Gastrocnemius medialis (tissue), 4 donors: ENCODE measurements around the gene CD300E. TPM values are rescaled to one million over a fixed set of nuclear protein-coding genes. Genes with fewer than 3 reads are reported as not detected.

ENCODE experiments used
- ATAC-seq, 2 donors: fragments of 150-250 bp; one replicate each; pipeline ENCODE4 v1.9.1; 2016
- DNase-seq, 2 donors: peaks; one replicate each; pipeline ENCODE4 v3.0.0-alpha.2; 2019
- H3K27ac ChIP-seq, 4 donors: fragments of 200-600 bp; sonication (generic); 1 replicate in 1 of 4; 2 replicates in 3 of 4; pipeline ENCODE4 v1.5.1; 2016 to 2018; ENCODE audit warnings: mild to moderate bottlenecking in 2 of 4, moderate library complexity in 1 of 4
- H3K27me3 ChIP-seq, 3 donors: fragments of 200-600 bp; sonication (generic) in 2 of 3; 1 replicate in 1 of 3; 2 replicates in 2 of 3; pipeline versions ENCODE4 v1.5.1 to v1.6.0; 2016 to 2019; ENCODE audit warnings: mild to moderate bottlenecking in 1 of 3, moderate library complexity in 1 of 3
- H3K36me3 ChIP-seq, 2 donors: fragments of 200-600 bp; sonication (generic) in 1 of 2; one replicate each; pipeline ENCODE4 v1.5.1; 2017 to 2018
- H3K4me1 ChIP-seq, 2 donors: fragments of 200-600 bp; sonication (generic) in 1 of 2; one replicate each; pipeline ENCODE4 v1.5.1; 2016 to 2017; ENCODE audit warnings: mild to moderate bottlenecking in 2 of 2
- H3K4me3 ChIP-seq, 4 donors: fragments of 200-600 bp; sonication (generic) in 3 of 4; 1 replicate in 1 of 4; 2 replicates in 3 of 4; pipeline ENCODE4 v1.5.1; 2016 to 2019; ENCODE audit warnings: mild to moderate bottlenecking in 2 of 4
- H3K9me3 ChIP-seq, 3 donors: fragments of 200-600 bp; sonication (generic) in 2 of 3; 1 replicate in 1 of 3; 2 replicates in 2 of 3; pipeline ENCODE4 v1.5.1; 2016 to 2019
- CTCF ChIP-seq, 5 experiments: fragments of 450-650 bp in 3 of 5; fragments of 200-600 bp in 2 of 5; sonication (generic) in 2 of 5; IDR thresholded peaks in 4 of 5; conservative IDR thresholded peaks in 1 of 5; 1 replicate in 4 of 5; 2 replicates in 1 of 5; pipeline ENCODE4 v1.5.1; 2016 to 2019; ENCODE audit warnings: antibody characterized with exemption in 5 of 5, mild to moderate bottlenecking in 3 of 5, moderate library complexity in 3 of 5
- POLR2A ChIP-seq, 2 donors: fragments of 450-650 bp; IDR thresholded peaks; one replicate each; pipeline ENCODE4 v1.6.1; 2017; ENCODE audit warnings: antibody characterized with exemption in 2 of 2, mild to moderate bottlenecking in 2 of 2, moderate library complexity in 2 of 2
- in situ Hi-C, 4 donors: fragments of 200-750 bp; cut with MboI; loops; one replicate each; pipeline versions ENCODE4 v1.15.0 to v1.8.0; 2017; ENCODE audit warnings: low sequenced_read_pairs in 4 of 4
- intact Hi-C: fragments of 100-400 bp; cut with DNase I; formaldehyde crosslinking; loops from one replicate; pipeline ENCODE4 v1.15.1; 2023; ENCODE audit warnings: low total_unique reads
- total RNA-seq, 4 donors: library from RNA; depleted of rRNA; stranded (reverse); fragments of >200 nt; gene quantifications; one replicate each; pipeline versions ENCODE4 v1.1.0 to v1.2.3, GENCODE V29; 2016

The CD300E gene
- total RNA-seq, 4 donors from 2014 or later = 0.26 to 0.91 TPM; not detected in 2

GRCh38 chr17:74659889-74660288, 36.4 kb upstream of the CD300E start:
- Histone ChIP-seq H3K27ac (no peak overlapping the region), H3K27me3 (peaks cover 4 to 19% (median 15%) of the 10 kb centered on the region in 3 donors), H3K36me3 (no peaks in the 10 kb centered on the region), H3K4me3 (no peak overlapping the region), H3K4me1 (no peaks in the 10 kb centered on the region), H3K9me3 (no peaks in the 10 kb centered on the region)
- intact Hi-C loops = no loop called here
- in situ Hi-C loops = no loop called here
- DNase-seq (no peak), ATAC-seq (no peak)
- TF ChIP-seq POLR2A (IDR thresholded peaks at IDR 0.05) (no peak), CTCF (IDR thresholded peaks at IDR 0.05 in 4 of 5, conservative IDR thresholded peaks at IDR 0.05 in 1 of 5) (no peak)

- peaks cover 0 to 23% (median 18%) of the 10 kb centered on the region in 3 donors for H3K27me3 ChIP-seq
- no peak for DNase-seq
- H3K27ac ChIP-seq = no peak overlapping the region
- no peak for ATAC-seq
- intact Hi-C loops (no loop called here), in situ Hi-C loops (no loop called here)
- no peaks in the 10 kb centered on the region for H3K4me1 ChIP-seq
- H3K4me3 ChIP-seq = no peak overlapping the region
- H3K36me3 ChIP-seq = no peaks in the 10 kb centered on the region
- TF ChIP-seq CTCF (IDR thresholded peaks at IDR 0.05 in 4 of 5, conservative IDR thresholded peaks at IDR 0.05 in 1 of 5) (no peak), POLR2A (IDR thresholded peaks at IDR 0.05) (no peak)
- H3K9me3 ChIP-seq = no peaks in the 10 kb centered on the region
Measured at GRCh38 chr17:74658620-74659019, 35.1 kb upstream of the CD300E start.

DNA sequence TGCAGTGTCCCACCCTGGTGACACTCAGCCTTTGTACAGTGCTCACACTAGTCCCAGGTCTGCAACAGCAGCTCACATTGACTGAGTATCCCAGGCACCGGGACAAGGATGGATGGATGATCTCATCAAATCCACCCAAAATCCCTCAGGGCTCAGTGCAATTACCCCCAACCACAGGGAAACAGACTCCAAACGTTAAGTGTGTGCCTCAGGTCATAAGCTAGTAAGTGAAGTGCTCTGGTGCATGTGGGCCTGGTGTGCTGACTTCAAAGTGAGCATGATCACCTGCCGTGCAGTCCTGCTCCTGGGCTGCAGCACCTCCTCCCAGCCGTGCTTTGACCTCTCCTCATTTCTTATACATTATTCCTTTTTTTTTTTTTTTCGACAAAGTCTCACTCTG, 31.2 kb upstream of the CD300E start:
- TF ChIP-seq CTCF (IDR thresholded peaks at IDR 0.05 in 4 of 5, conservative IDR thresholded peaks at IDR 0.05 in 1 of 5) (no peak), POLR2A (IDR thresholded peaks at IDR 0.05) (no peak)

DNA sequence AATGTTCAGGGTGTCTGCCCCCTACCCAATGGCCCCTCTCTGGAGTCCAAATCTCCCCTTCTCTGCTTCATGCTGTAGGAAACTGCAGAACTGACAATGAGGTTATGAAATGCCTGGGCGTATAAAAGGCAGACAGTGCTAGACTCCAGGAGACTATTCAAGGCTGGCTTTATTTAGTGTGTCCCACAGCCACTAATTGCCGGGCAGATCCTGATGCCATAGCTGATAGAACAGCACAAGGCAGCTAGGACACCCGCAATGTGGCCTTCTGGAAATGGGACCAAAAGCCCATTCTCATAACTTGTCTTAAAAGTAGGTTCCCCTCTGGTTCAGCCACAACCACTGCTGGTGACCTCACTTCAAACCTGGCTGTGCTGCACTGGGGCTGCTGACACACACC, 28.5 kb upstream of the CD300E start:
- Histone ChIP-seq H3K9me3 (no peaks in the 10 kb centered on the region), H3K27me3 (peaks cover 4 to 30% (median 4%) of the 10 kb centered on the region in 3 donors), H3K36me3 (no peaks in the 10 kb centered on the region), H3K4me1 (no peaks in the 10 kb centered on the region), H3K27ac (no peak overlapping the region), H3K4me3 (no peak overlapping the region)
- no peak for TF ChIP-seq POLR2A (IDR thresholded peaks at IDR 0.05)
- TF ChIP-seq CTCF (IDR thresholded peaks at IDR 0.05 in 4 of 5, conservative IDR thresholded peaks at IDR 0.05 in 1 of 5) = no peak
- DNase-seq (no peak), ATAC-seq (no peak)
- in situ Hi-C loops (no loop called here), intact Hi-C loops (no loop called here)

More for the DNA sequence above, 31.2 kb upstream of the CD300E start:
- in situ Hi-C loops = no loop called here
- no peaks in the 10 kb centered on the region for H3K4me1 ChIP-seq
- no peak overlapping the region for H3K4me3 ChIP-seq
- intact Hi-C loops = no loop called here
- peaks cover 4 to 30% (median 14%) of the 10 kb centered on the region in 3 donors for H3K27me3 ChIP-seq
- H3K27ac ChIP-seq = no peak overlapping the region
- H3K9me3 ChIP-seq = no peaks in the 10 kb centered on the region
- DNase-seq (no peak), ATAC-seq (no peak)
- no peaks in the 10 kb centered on the region for H3K36me3 ChIP-seq

GRCh38 chr17:74649909-74650308, 26.4 kb upstream of the CD300E start:
- H3K9me3 ChIP-seq = no peaks in the 10 kb centered on the region
- intact Hi-C loops (no loop called here), in situ Hi-C loops (no loop called here)
- DNase-seq (no peak), ATAC-seq (no peak)
- H3K27me3 ChIP-seq = peaks cover 4 to 28% (median 4%) of the 10 kb centered on the region in 3 donors
- no peaks in the 10 kb centered on the region for H3K4me1 ChIP-seq
- no peak overlapping the region for H3K27ac ChIP-seq
- H3K4me3 ChIP-seq = no peak overlapping the region
- TF ChIP-seq POLR2A (IDR thresholded peaks at IDR 0.05) = no peak
- H3K36me3 ChIP-seq = no peaks in the 10 kb centered on the region
